ENCODE measurements around the gene KLHL33. TPM values are rescaled to one million over a fixed set of nuclear protein-coding genes. Genes with fewer than 3 reads are reported as not detected.

KLHL33 gene
- total and polyA plus RNA-seq, 4 donors: 0.03 to 0.51 (median 0.16) TPM

DNA sequence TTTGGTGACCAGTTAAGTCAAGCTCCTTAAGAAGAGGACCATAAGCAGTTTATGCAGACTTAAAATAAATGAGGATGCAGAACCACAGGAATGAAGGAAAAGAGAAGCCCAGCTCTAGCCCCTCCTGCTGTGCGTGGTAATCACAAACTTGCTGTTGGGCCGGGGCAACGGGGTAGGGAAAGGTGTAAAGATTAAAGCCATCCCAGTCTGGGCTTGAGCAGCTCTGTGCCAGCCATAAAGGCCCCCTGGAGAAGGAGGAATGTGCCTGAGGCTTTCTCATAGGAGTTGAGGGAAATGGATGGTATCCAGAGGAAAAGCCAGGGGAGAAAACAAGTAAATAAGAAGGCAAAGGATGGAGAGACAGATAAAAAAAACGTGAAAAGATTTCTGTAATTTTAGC lies 47.8 kb downstream of the KLHL33 start:
- ATAC-seq (ENCODE audit: insufficient read depth, low FRiP score) (no peak), DNase-seq (no peak)
- H3K27me3 ChIP-seq (ENCODE audit: control insufficient read depth in 3 of 3, insufficient read depth in 3 of 3, low read length in 2 of 3): no peaks in the 10 kb centered on the region
- H3K27ac ChIP-seq (ENCODE audit: low read depth in 1 of 2, low read length in 1 of 2): no peak overlapping the region
- WGBS, 2 donors: 69 to 72% methylated on average over 4 of the region's 4 CpGs
- H3K9ac ChIP-seq (ENCODE audit: insufficient read depth in 1 of 2, low read length in 2 of 2): no peak overlapping the region
- peaks cover 33 to 64% (median 40%) of the 10 kb centered on the region in 4 donors for H3K36me3 ChIP-seq (ENCODE audit: control insufficient read depth in 4 of 4, insufficient read depth in 4 of 4, low read length in 4 of 4)
- TF ChIP-seq, protein P1, sequence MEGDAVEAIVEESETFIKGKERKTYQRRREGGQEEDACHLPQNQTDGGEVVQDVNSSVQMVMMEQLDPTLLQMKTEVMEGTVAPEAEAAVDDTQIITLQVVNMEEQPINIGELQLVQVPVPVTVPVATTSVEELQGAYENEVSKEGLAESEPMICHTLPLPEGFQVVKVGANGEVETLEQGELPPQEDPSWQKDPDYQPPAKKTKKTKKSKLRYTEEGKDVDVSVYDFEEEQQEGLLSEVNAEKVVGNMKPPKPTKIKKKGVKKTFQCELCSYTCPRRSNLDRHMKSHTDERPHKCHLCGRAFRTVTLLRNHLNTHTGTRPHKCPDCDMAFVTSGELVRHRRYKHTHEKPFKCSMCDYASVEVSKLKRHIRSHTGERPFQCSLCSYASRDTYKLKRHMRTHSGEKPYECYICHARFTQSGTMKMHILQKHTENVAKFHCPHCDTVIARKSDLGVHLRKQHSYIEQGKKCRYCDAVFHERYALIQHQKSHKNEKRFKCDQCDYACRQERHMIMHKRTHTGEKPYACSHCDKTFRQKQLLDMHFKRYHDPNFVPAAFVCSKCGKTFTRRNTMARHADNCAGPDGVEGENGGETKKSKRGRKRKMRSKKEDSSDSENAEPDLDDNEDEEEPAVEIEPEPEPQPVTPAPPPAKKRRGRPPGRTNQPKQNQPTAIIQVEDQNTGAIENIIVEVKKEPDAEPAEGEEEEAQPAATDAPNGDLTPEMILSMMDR (IDR thresholded peaks at IDR 0.05; ENCODE audit: control extremely low read depth, extremely low read depth): no peak
- no peaks in the 10 kb centered on the region for H3K9me3 ChIP-seq (ENCODE audit: control insufficient read depth in 4 of 4, insufficient read depth in 3 of 4, low read length in 3 of 4)
- H3K4me3 ChIP-seq: no peak overlapping the region
- no peaks in the 10 kb centered on the region for H3K4me1 ChIP-seq (ENCODE audit: control insufficient read depth in 5 of 5, insufficient read depth in 5 of 5, low read length in 5 of 5)

DNA sequence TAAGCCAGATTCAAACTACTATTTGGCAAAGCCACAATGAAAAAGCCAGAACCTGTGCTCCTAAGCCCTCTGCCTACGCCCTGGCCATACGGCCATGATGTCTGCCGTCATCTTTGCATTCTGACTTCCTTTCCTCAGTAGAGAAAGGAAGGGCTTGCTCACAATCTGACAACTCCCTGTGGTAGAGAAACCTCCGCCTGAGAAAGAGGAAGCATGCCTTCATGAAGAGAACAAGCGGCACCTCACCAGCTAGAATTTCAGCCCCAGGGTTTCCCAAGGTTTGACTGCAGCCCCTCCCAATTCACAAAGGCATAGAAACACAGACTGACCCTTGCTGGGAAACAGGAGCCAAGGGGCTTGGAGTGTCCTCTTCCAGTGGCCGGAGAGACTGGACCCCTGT lies 48.4 kb downstream of the KLHL33 start:
- Histone ChIP-seq H3K36me3 (ENCODE audit: control insufficient read depth in 4 of 4, insufficient read depth in 4 of 4, low read length in 4 of 4) (peaks cover 33 to 70% (median 40%) of the 10 kb centered on the region in 4 donors), H3K9me3 (ENCODE audit: control insufficient read depth in 4 of 4, insufficient read depth in 3 of 4, low read length in 3 of 4) (no peaks in the 10 kb centered on the region), H3K4me1 (ENCODE audit: control insufficient read depth in 5 of 5, insufficient read depth in 5 of 5, low read length in 5 of 5) (no peaks in the 10 kb centered on the region), H3K27me3 (ENCODE audit: control insufficient read depth in 3 of 3, insufficient read depth in 3 of 3, low read length in 2 of 3) (no peaks in the 10 kb centered on the region), H3K9ac (ENCODE audit: insufficient read depth in 1 of 2, low read length in 2 of 2) (no peak overlapping the region), H3K27ac (ENCODE audit: low read depth in 1 of 2, low read length in 1 of 2) (no peak overlapping the region), H3K4me3 (no peak overlapping the region)
- ATAC-seq (ENCODE audit: insufficient read depth, low FRiP score) (peak; percentile 53), DNase-seq (no peak)
- WGBS, 2 donors: 62 to 83% methylated on average over 6 of the region's 6 CpGs
- TF ChIP-seq, protein P1 (IDR thresholded peaks at IDR 0.05; ENCODE audit: control extremely low read depth, extremely low read depth): no peak

DNA sequence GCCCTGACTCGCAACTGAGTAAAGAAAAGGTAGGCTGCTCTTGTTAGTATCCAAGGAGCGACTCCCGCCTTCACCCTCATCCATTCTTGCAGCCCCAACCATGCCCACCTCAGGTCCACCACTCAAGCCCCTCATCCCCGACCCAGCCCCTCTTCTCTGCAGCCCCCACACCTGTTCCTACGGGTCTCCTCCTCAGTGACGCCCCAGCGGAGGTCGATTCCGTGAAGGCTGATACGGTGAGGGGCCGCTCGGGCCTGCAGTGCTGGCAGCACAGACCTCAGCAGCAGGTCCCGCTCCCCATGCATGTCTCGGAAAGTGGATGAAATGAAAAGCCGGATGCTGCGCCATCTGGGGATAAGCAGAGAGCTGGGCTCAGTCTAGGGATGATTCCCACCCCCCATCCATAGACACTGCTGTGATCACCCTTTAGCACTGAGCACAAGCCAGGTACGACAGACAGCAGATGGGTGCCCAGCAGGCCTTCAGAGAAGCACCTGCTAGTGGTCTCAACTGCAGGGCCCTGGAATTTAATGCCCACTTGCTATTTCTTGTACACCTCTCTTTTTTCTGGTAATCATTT lies 49.6 kb downstream of the KLHL33 start:
- Histone ChIP-seq H3K27ac (ENCODE audit: low read depth in 1 of 2, low read length in 1 of 2) (no peak overlapping the region), H3K9me3 (ENCODE audit: control insufficient read depth in 4 of 4, insufficient read depth in 3 of 4, low read length in 3 of 4) (no peaks in the 10 kb centered on the region), H3K9ac (ENCODE audit: insufficient read depth in 1 of 2, low read length in 2 of 2) (no peak overlapping the region), H3K27me3 (ENCODE audit: control insufficient read depth in 3 of 3, insufficient read depth in 3 of 3, low read length in 2 of 3) (no peaks in the 10 kb centered on the region), H3K4me1 (ENCODE audit: control insufficient read depth in 5 of 5, insufficient read depth in 5 of 5, low read length in 5 of 5) (no peaks in the 10 kb centered on the region), H3K36me3 (ENCODE audit: control insufficient read depth in 4 of 4, insufficient read depth in 4 of 4, low read length in 4 of 4) (peaks cover 29 to 78% (median 36%) of the 10 kb centered on the region in 4 donors), H3K4me3 (no peak overlapping the region)
- no peak for ATAC-seq (ENCODE audit: insufficient read depth, low FRiP score)
- no peak for DNase-seq
- WGBS, 2 donors: 97 to 100% methylated on average over 17 of the region's 17 CpGs
- TF ChIP-seq, protein P1 (IDR thresholded peaks at IDR 0.05; ENCODE audit: control extremely low read depth, extremely low read depth): no peak

GRCh38 chr14:20384886-20385285 lies 51.1 kb downstream of the KLHL33 start:
- TF ChIP-seq, protein P1 (IDR thresholded peaks at IDR 0.05; ENCODE audit: control extremely low read depth, extremely low read depth): no peak
- H3K4me3 ChIP-seq: no peak overlapping the region
- H3K27ac ChIP-seq (ENCODE audit: low read depth in 1 of 2, low read length in 1 of 2): no peak overlapping the region
- H3K9me3 ChIP-seq (ENCODE audit: control insufficient read depth in 4 of 4, insufficient read depth in 3 of 4, low read length in 3 of 4): no peaks in the 10 kb centered on the region
- peaks cover 22 to 79% (median 32%) of the 10 kb centered on the region in 4 donors for H3K36me3 ChIP-seq (ENCODE audit: control insufficient read depth in 4 of 4, insufficient read depth in 4 of 4, low read length in 4 of 4)
- H3K27me3 ChIP-seq (ENCODE audit: control insufficient read depth in 3 of 3, insufficient read depth in 3 of 3, low read length in 2 of 3): no peaks in the 10 kb centered on the region
- H3K4me1 ChIP-seq (ENCODE audit: control insufficient read depth in 5 of 5, insufficient read depth in 5 of 5, low read length in 5 of 5): no peaks in the 10 kb centered on the region
- no peak overlapping the region for H3K9ac ChIP-seq (ENCODE audit: insufficient read depth in 1 of 2, low read length in 2 of 2)
- no peak for ATAC-seq (ENCODE audit: insufficient read depth, low FRiP score)
- 97% methylated on average over 5 of the region's 5 CpGs for WGBS, 2 donors
- no peak for DNase-seq

All from lung (tissue), 12 donors.